Endothelial cell of umbilical vein (primary cell): ENCODE data around the gene PRDM12. TPM values are rescaled to one million over a fixed set of nuclear protein-coding genes. Genes with fewer than 3 reads are reported as not detected.

Source experiments
- BruUV-seq: library from RNA; stranded (reverse); fragments of 400-500 nt; replicated peaks from 2 replicates; lab custom pipeline; 2021; lab: Mats Ljungman, UMichigan
- CTCF ChIA-PET: fragments of 300-600, 350-600 bp; sonication (Branson Sonifier 250); formaldehyde crosslinking; loops from one replicate; lab custom pipeline; 2021; ENCODE audit warnings: antibody characterized with exemption, inconsistent platforms; lab: Charles Lee
- POLR2A ChIA-PET: fragments of 300-600, 350-600 bp; sonication (Branson Sonifier 250); formaldehyde crosslinking; loops from one replicate; lab custom pipeline; 2021; ENCODE audit warnings: antibody characterized with exemption, inconsistent platforms; lab: Charles Lee
- DNase-seq: peaks from one replicate; pipeline ENCODE4 v3.0.0-alpha.2; 2011; ENCODE audit warnings: low read depth, low spot score
- FAIRE-seq: peaks from 2 replicates; lab custom pipeline; 2011; peaks lifted over from hg19 to GRCh38; lab: Jason Lieb, UNC
- H2AFZ ChIP-seq: 2 replicates; pipeline ENCODE4 v1.6.0; 2012; ENCODE audit warnings: low read depth, low read length, control low read depth, inconsistent platforms
- H3K27ac ChIP-seq: 2 replicates; pipeline ENCODE4 v1.5.1; 2011; ENCODE audit warnings: low read depth, mild to moderate bottlenecking, control low read depth, low read length, moderate library complexity; ENCODE audit not compliant: insufficient read depth
- H3K27me3 ChIP-seq, 2 experiments: 2 replicates each; pipeline versions ENCODE4 v1.6.0 to v1.6.1; 2011; ENCODE audit warnings: low read length in 2 of 2, mixed read lengths in 1 of 2; ENCODE audit not compliant: control insufficient read depth in 2 of 2, insufficient read depth in 2 of 2
- H3K36me3 ChIP-seq, 2 experiments: 2 replicates in 1 of 2; 3 replicates in 1 of 2; pipeline ENCODE4 v1.5.1; 2011; ENCODE audit warnings: low read length in 2 of 2, mild to moderate bottlenecking in 1 of 2, moderate library complexity in 1 of 2; ENCODE audit not compliant: control insufficient read depth in 2 of 2, insufficient read depth in 2 of 2; ENCODE audit errors: extremely low read depth in 1 of 2
- H3K4me1 ChIP-seq: 3 replicates; pipeline ENCODE4 v1.5.1; 2011; ENCODE audit warnings: mild to moderate bottlenecking, low read length; ENCODE audit not compliant: control insufficient read depth, insufficient read depth; ENCODE audit errors: extremely low read depth
- H3K4me2 ChIP-seq: 2 replicates; pipeline ENCODE4 v1.6.1; 2011; ENCODE audit warnings: low read length, control low read depth, mixed read lengths; ENCODE audit not compliant: insufficient read depth
- H3K4me3 ChIP-seq, 3 experiments: fragments of 200-600 bp in 1 of 3; sonication (generic), shearing (Covaris generic) in 1 of 3; replicated peaks in 1 of 3; 2 replicates each; pipeline ENCODE4 v1.5.1; 2011 to 2016; ENCODE audit warnings: control low read depth in 3 of 3, low read length in 3 of 3, mild to moderate bottlenecking in 2 of 3, inconsistent platforms in 1 of 3, low read depth in 1 of 3, moderate library complexity in 1 of 3; ENCODE audit not compliant: insufficient read depth in 1 of 3
- H3K79me2 ChIP-seq: 2 replicates; pipeline ENCODE4 v1.6.0; 2012; ENCODE audit warnings: low read length, inconsistent platforms; ENCODE audit not compliant: control insufficient read depth, insufficient read depth
- H3K9ac ChIP-seq: replicated peaks from 2 replicates; pipeline ENCODE3; 2011; ENCODE audit warnings: low read length, control low read depth; ENCODE audit not compliant: insufficient read depth; ENCODE audit errors: extremely low read depth
- H3K9me1 ChIP-seq: replicated peaks from 3 replicates; pipeline ENCODE4 v1.6.0; 2011; ENCODE audit warnings: mild to moderate bottlenecking, low read length; ENCODE audit not compliant: control insufficient read depth, insufficient read depth; ENCODE audit errors: extremely low read depth
- H3K9me3 ChIP-seq: replicated peaks from 2 replicates; pipeline ENCODE4 v1.5.1; 2012; ENCODE audit warnings: low read length, inconsistent platforms; ENCODE audit not compliant: control insufficient read depth, insufficient read depth
- H4K20me1 ChIP-seq: replicated peaks from 2 replicates; pipeline ENCODE3; 2011; ENCODE audit warnings: mild to moderate bottlenecking, low read length; ENCODE audit not compliant: control insufficient read depth, insufficient read depth; ENCODE audit errors: extremely low read depth
- CTCF ChIP-seq, 2 donors: IDR thresholded peaks; 1 replicate in 1 of 2; 2 replicates in 1 of 2; pipeline ENCODE4 v1.5.1; 2011; ENCODE audit warnings: low read length in 2 of 2, mild to moderate bottlenecking in 2 of 2, moderate library complexity in 2 of 2, control low read depth in 1 of 2, inconsistent platforms in 1 of 2, low read depth in 1 of 2; ENCODE audit not compliant: insufficient read depth in 1 of 2; ENCODE audit errors: extremely low read depth in 1 of 2
- EZH2 ChIP-seq: IDR thresholded peaks from 2 replicates; pipeline ENCODE4 v1.6.1; 2012; ENCODE audit warnings: borderline replicate concordance, low read depth, mild to moderate bottlenecking, moderate library complexity, low read length, inconsistent platforms; ENCODE audit not compliant: severe bottlenecking
- FOS ChIP-seq: IDR thresholded peaks from 2 replicates; pipeline ENCODE4 v1.6.1; 2011; ENCODE audit warnings: mild to moderate bottlenecking, low read length, moderate library complexity, borderline replicate concordance; ENCODE audit not compliant: insufficient read depth
- GATA2 ChIP-seq: IDR thresholded peaks from 2 replicates; pipeline ENCODE4 v1.7.0; 2011; ENCODE audit warnings: low read depth, mild to moderate bottlenecking, moderate library complexity, mixed read lengths, low read length; ENCODE audit not compliant: insufficient read length, insufficient read depth
- JUN ChIP-seq: IDR thresholded peaks from 2 replicates; pipeline ENCODE4 v1.6.1; 2011; ENCODE audit warnings: borderline replicate concordance, low read depth; ENCODE audit not compliant: insufficient read length, insufficient read depth
- MAX ChIP-seq: IDR thresholded peaks from 2 replicates; pipeline ENCODE4 v1.6.1; 2011; ENCODE audit not compliant: insufficient read depth, insufficient read length
- MYC ChIP-seq: IDR thresholded peaks from one replicate; pipeline ENCODE4 v1.6.1; 2011; ENCODE audit warnings: mild to moderate bottlenecking, low read depth, low read length
- POLR2A ChIP-seq: IDR thresholded peaks from 2 replicates; pipeline ENCODE4 v1.6.1; 2012; ENCODE audit warnings: low read depth, mild to moderate bottlenecking, control low read depth, low read length
- POLR2AphosphoS5 ChIP-seq: IDR thresholded peaks from 2 replicates; pipeline ENCODE4 v1.6.1; 2012; ENCODE audit warnings: low read depth, mild to moderate bottlenecking, control low read depth, low read length, moderate library complexity; ENCODE audit not compliant: insufficient read depth
- dilution Hi-C: fragments of 300-500 bp; cut with MboI; formaldehyde crosslinking; loops from one replicate; pipeline ENCODE4 v1.15.0; 2019; ENCODE audit warnings: low sequenced_read_pairs; ENCODE audit not compliant: extremely low pct_ligation_motif_present
- intact Hi-C: fragments of 100-400 bp; cut with micrococcal nuclease; formaldehyde crosslinking; loops from one replicate; pipeline ENCODE4 v1.10.0; 2022
- polyA plus RNA-seq, 4 experiments: library from polyadenylated mRNA; depleted of rRNA in 3 of 4; stranded (reverse) in 3 of 4; unstranded in 1 of 4; fragments of >200 nt; gene quantifications; 2 replicates each; pipeline versions ENCODE4 v1.2.1 to v1.2.3, GENCODE V29; 2011 to 2012; ENCODE audit warnings: missing spikeins in 1 of 4
- total RNA-seq: library from RNA; stranded (reverse); gene quantifications from 2 replicates; pipeline ENCODE4 v1.2.3, GENCODE V29; 2021

The PRDM12 gene
- total and polyA plus RNA-seq, 2 donors (not counting 3 experiments of a cell fraction or from before 2014, with no cell fraction given): not detected

- Histone ChIP-seq H3K27ac (no peak overlapping the region), H3K27me3 (no peaks in the 10 kb centered on the region), H3K4me2 (no peak overlapping the region), H3K36me3 (no peaks in the 10 kb centered on the region), H3K79me2 (peaks cover 60% of the 10 kb centered on the region), H4K20me1 (peaks cover 3% of the 10 kb centered on the region), H3K4me3 (no peak overlapping the region), H3K9me3 (no peaks in the 10 kb centered on the region), H2AFZ (no peak overlapping the region), H3K4me1 (peaks cover under 1% of the 10 kb centered on the region), H3K9me1 (no peaks in the 10 kb centered on the region), H3K9ac (no peak overlapping the region)
- intact Hi-C loops (no loop called here), dilution Hi-C loops (no loop called here)
- CTCF ChIA-PET: no interaction called here
- no TSS peak for BruUV-seq
- no peak for FAIRE-seq
- no peak for DNase-seq
- POLR2A ChIA-PET: no interaction called here
- TF ChIP-seq EZH2 (no peak), POLR2AphosphoS5 (no peak), JUN (no peak), CTCF (IDR thresholded peaks at IDR 0.05; ENCODE audit: extremely low read depth in 1 of 2, insufficient read depth in 1 of 2, low read depth in 1 of 2, low read length in 2 of 2) (no peak), GATA2 (no peak), MYC (no peak), FOS (no peak), MAX (no peak), POLR2A (no peak)
These were observed 56.4 kb downstream of the PRDM12 start for GRCh38 chr9:130720762-130721161.
